Smooth muscle cell (in vitro differentiated cells): ENCODE results near the gene HDAC4. TPM values are rescaled to one million over a fixed set of nuclear protein-coding genes. Genes with fewer than 3 reads are reported as not detected.
A peak's percentile ranks its signal among the peaks of the same experiment; 100 is the strongest.

ENCODE experiments used
- DNase-seq: peaks from one replicate; lab custom pipeline; 2025; ENCODE audit not compliant: unreplicated experiment; lab: John Stamatoyannopoulos, UW
- H2AFZ ChIP-seq: fragments of 200-600 bp; sonication (generic); 2 replicates; pipeline ENCODE4 v1.6.0; 2016; ENCODE audit warnings: antibody characterized with exemption, low read depth, mild to moderate bottlenecking
- H3F3A ChIP-seq: fragments of 200-600 bp; sonication (generic); 2 replicates; pipeline ENCODE4 v1.6.0; 2017; ENCODE audit warnings: antibody characterized with exemption, low read depth
- H3K27ac ChIP-seq: fragments of 200-600 bp; sonication (generic); 2 replicates; pipeline ENCODE4 v1.5.1; 2016; ENCODE audit warnings: low read depth, mild to moderate bottlenecking
- H3K27me3 ChIP-seq: fragments of 200-600 bp; sonication (generic); 2 replicates; pipeline ENCODE4 v1.6.1; 2016; ENCODE audit warnings: low read depth, mild to moderate bottlenecking
- H3K36me3 ChIP-seq: fragments of 200-600 bp; sonication (generic); 2 replicates; pipeline ENCODE4 v1.5.1; 2016; ENCODE audit warnings: low read depth
- H3K4me1 ChIP-seq: fragments of 200-600 bp; sonication (generic); 2 replicates; pipeline ENCODE4 v1.5.1; 2016; ENCODE audit warnings: low read depth
- H3K4me2 ChIP-seq: fragments of 200-600 bp; sonication (generic); 2 replicates; pipeline ENCODE4 v1.6.0; 2016; ENCODE audit warnings: mild to moderate bottlenecking
- H3K4me3 ChIP-seq: fragments of 200-600 bp; sonication (generic); 2 replicates; pipeline ENCODE4 v1.5.1; 2016; ENCODE audit warnings: mild to moderate bottlenecking
- H3K79me2 ChIP-seq: fragments of 200-600 bp; sonication (generic); 2 replicates; pipeline ENCODE4 v1.6.0; 2016; ENCODE audit warnings: low read depth, mild to moderate bottlenecking
- H3K9ac ChIP-seq: fragments of 200-600 bp; sonication (generic); 2 replicates; pipeline ENCODE4 v1.6.0; 2016; ENCODE audit warnings: low read depth
- H3K9me3 ChIP-seq: fragments of 200-600 bp; sonication (generic); replicated peaks from 2 replicates; pipeline ENCODE4 v1.5.1; 2016; ENCODE audit warnings: low read depth
- H4K20me1 ChIP-seq: fragments of 200-600 bp; sonication (generic); 2 replicates; pipeline ENCODE4 v1.6.0; 2016; ENCODE audit warnings: low read depth
- CTCF ChIP-seq: fragments of 200-600 bp; sonication (generic); IDR thresholded peaks from 2 replicates; pipeline ENCODE4 v1.5.1; 2017; ENCODE audit warnings: borderline replicate concordance, mild to moderate bottlenecking, antibody characterized with exemption; ENCODE audit not compliant: insufficient read depth, poor library complexity, severe bottlenecking
- WGBS: methylation state at CpG from one replicate; pipeline ENCODE4 v1.1.7; 2016; ENCODE audit warnings: low lambda C conversion rate; 5-methylcytosine and 5-hydroxymethylcytosine counted together
- polyA plus RNA-seq: library from polyadenylated mRNA; unstranded; fragments of >200 nt; fragmentation: Nextera tagmentation; extraction: Ambion mirVana; gene quantifications from 2 replicates; pipeline ENCODE4 v1.2.1, GENCODE V29; 2016
- total RNA-seq: library from RNA; depleted of rRNA; stranded (reverse); fragments of >200 nt; gene quantifications from 2 replicates; pipeline ENCODE4 v1.2.3, GENCODE V29; 2014

HDAC4 gene
- total and polyA plus RNA-seq, 2 experiments from 2014 or later, result 6.2 to 35.7 TPM

- Histone ChIP-seq H3K4me3 (no peak overlapping the region), H3K79me2 (peaks cover 42% of the 10 kb centered on the region), H3K4me1 (peaks cover 33% of the 10 kb centered on the region), H3K9me3 (no peaks in the 10 kb centered on the region), H4K20me1 (peaks cover 7% of the 10 kb centered on the region), H2AFZ (no peak overlapping the region), H3K4me2 (peak overlapping the region; percentile 63), H3K9ac (peak overlapping the region; percentile 13), H3F3A (peaks cover 19% of the 10 kb centered on the region), H3K27me3 (no peaks in the 10 kb centered on the region), H3K36me3 (no peaks in the 10 kb centered on the region), H3K27ac (peak overlapping the region; percentile 58)
- TF ChIP-seq CTCF, result no peak
- DNase-seq, result no peak
- 70% methylated on average over 18 of the region's 18 CpGs for WGBS
Measured at GRCh38 chr2:239259603-239260298, 141.1 kb downstream of the HDAC4 start.

- peaks cover 2% of the 10 kb centered on the region for H4K20me1 ChIP-seq
- peak overlapping the region; percentile 68 for H3K4me2 ChIP-seq
- H3F3A ChIP-seq, result peaks cover 19% of the 10 kb centered on the region
- H3K9ac ChIP-seq, result peak overlapping the region; percentile 13
- H3K4me3 ChIP-seq, result no peak overlapping the region
- H3K79me2 ChIP-seq, result peaks cover 48% of the 10 kb centered on the region
- H2AFZ ChIP-seq, result no peak overlapping the region
- WGBS, result 93% methylated on average over 4 of the region's 4 CpGs
- H3K27ac ChIP-seq, result peak overlapping the region; percentile 89
- H3K9me3 ChIP-seq, result no peaks in the 10 kb centered on the region
- DNase-seq, result no peak
- peaks cover 27% of the 10 kb centered on the region for H3K4me1 ChIP-seq
- no peak for TF ChIP-seq CTCF
- H3K27me3 ChIP-seq, result no peaks in the 10 kb centered on the region
- no peaks in the 10 kb centered on the region for H3K36me3 ChIP-seq
Measured at GRCh38 chr2:239259173-239259572, 141.6 kb downstream of the HDAC4 start.

GRCh38 chr2:239258248-239258647 is 142.6 kb downstream of the HDAC4 start:
- Histone ChIP-seq H3K4me2 (peak overlapping the region; percentile 68), H4K20me1 (no peaks in the 10 kb centered on the region), H3K27ac (peak overlapping the region; percentile 89), H3K9me3 (no peaks in the 10 kb centered on the region), H3K27me3 (no peaks in the 10 kb centered on the region), H3K4me1 (peaks cover 23% of the 10 kb centered on the region), H3K79me2 (peaks cover 57% of the 10 kb centered on the region), H3K4me3 (no peak overlapping the region), H2AFZ (no peak overlapping the region), H3K9ac (peak overlapping the region; percentile 44), H3F3A (peaks cover 19% of the 10 kb centered on the region), H3K36me3 (no peaks in the 10 kb centered on the region)
- TF ChIP-seq CTCF, result no peak
- WGBS, result 65% methylated on average over 8 of the region's 8 CpGs
- DNase-seq, result no peak

- Histone ChIP-seq H4K20me1 (no peaks in the 10 kb centered on the region), H3K9me3 (no peaks in the 10 kb centered on the region), H3K4me3 (no peak overlapping the region), H3K79me2 (peaks cover 62% of the 10 kb centered on the region), H3K27ac (peak overlapping the region; percentile 89), H3K4me2 (peak overlapping the region; percentile 80), H3K4me1 (peaks cover 23% of the 10 kb centered on the region), H3F3A (peaks cover 19% of the 10 kb centered on the region), H3K27me3 (no peaks in the 10 kb centered on the region), H3K9ac (peak overlapping the region; percentile 68), H2AFZ (no peak overlapping the region), H3K36me3 (no peaks in the 10 kb centered on the region)
- no peak for TF ChIP-seq CTCF
- DNase-seq, result no peak
Measured at GRCh38 chr2:239257511-239257937, 143.3 kb downstream of the HDAC4 start.
